ENCODE data around the gene RADIL.
"Not testable (repeated sequence)": the region's sequence is repeated elsewhere in the genome, so short reads cannot be mapped to it uniquely, and the experiment has no call there.

The RADIL gene

DNA sequence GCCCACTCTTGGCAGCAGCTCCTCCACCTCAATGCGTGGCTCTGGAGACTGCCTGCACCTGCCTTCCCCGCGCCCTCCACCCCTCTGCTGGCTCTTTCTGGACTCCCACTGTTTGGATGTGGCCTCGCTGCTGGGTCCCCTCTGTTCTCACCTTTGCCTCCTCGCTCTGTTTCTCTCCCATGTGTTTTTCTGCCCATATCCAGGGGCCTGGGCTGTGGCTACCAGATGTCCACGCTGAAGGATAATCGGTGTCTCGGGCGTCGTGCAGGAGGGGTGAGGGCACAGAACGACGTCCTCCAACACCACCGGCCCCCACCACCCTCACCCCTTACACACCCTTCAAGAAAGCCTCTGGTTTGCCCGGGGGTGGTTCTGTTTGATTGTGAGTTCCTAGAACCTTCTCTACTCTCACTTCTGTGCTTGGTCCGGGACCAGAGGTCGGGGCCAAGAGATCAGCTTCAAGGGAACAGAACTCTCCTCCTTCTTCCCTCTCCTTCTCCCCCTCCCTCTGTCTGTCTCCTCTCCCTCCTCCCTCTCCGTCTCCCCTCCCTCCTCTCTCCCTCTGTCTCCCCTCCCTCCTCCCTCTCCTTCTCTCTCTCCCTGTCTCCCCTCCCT lies 76.4 kb downstream of the RADIL start:
- DNase-seq, result no peak

DNA sequence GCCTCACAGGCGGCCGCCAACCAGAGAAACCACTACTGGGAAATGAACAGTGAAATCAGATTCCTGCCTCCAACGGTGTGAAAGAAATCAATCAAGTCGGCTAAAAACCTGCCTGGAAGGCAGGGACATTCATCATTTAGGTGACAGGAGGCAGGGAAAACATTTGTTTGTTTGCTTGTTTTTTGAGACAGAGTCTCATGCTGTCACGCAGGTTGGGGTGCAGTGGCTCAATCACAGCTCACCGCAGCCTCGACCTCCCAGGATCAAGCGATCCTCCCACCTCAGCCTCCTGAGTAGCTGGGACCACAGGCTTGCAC lies 77.6 kb downstream of the RADIL start:
- DNase-seq, result no peak

DNA sequence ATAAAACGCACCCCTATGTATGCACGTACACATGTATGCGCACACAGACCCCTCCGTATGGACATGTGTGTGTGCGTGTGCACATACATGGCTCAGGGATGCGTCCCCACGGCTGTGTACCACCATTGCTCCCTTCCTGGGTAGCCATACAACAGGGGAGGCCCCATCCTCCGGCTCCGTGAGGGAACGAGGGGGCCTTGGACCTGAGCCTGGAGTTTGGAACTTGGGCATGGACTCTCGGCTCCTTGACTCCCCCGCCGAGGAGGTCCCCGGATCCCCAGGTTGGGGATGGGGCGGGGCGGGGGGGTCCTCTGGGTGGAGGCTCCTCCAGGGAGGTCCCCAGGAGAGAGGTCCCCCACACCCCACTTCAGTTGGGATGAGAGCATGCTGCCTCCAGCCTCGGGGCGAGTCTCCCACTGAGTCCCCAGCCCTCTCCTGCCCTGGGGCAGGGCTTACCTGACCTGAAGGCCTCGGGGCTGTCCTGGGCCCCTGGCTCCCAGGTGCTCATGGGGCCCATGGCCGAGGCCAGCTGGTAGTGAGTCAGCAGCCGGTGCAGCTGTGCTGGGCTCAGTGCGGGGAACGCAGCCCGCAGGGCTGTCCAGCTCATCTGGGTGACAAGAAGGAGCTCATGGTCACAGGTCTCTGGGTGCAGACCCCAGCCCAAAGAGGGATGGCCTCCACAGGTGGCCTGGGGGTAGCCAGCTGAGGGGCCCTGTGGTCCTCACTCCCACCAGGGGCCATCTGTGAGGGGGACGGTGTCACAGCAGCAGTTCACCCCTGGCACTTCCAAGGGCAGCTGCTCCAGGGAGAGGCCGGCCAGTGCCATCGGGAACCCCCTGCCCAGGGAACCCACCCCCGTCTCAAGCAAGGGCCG lies 78.2 kb downstream of the RADIL start:
- DNase-seq, result no peak

- DNase-seq, result no peak
These were observed 79.9 kb downstream of the RADIL start for GRCh38 chr7:4803397-4804241.

DNA sequence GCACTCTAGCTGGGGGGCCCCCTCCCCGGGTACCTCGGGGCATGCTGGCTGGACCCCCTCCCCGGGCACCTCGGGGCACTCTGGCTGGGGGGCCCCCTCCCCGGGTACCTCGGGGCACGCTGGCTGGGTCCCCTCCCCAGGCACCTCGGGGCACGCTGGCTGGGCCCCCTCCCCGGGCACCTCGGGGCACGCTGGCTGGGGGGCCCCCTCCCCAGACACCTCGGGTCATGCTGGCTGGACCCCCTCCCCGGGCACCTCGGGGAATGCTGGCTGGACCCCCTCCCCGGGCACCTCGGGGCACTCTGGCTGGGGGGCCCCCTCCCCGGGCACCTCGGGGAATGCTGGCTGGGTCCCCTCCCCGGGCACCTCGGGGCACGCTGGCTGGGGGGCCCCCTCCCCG lies 80.9 kb downstream of the RADIL start:
- DNase-seq, result not testable (repeated sequence)

GRCh38 chr7:4801839-4802231 lies 81.7 kb downstream of the RADIL start:
- no peak for DNase-seq

GRCh38 chr7:4800926-4801838 lies 82.3 kb downstream of the RADIL start:
- no peak for DNase-seq

DNA sequence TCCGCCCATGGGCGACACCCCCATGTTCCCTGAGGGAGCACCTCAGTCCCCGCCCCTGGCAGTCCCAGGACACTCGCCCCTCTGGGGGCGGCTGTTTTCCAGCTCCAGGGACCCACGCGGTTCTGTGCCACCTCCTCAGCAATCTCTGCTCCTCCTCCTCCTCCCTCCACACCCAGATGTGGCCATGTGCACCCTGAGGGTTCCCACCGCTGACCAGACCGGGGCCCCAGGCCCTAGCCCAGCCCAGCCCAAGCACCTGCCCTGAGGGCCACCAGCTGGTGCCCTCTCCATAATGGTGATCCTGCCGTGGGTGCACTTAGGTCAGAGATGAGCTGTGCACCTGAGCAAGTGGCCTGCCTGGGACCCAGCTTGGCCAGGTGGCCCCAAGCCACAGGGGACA lies 83.0 kb downstream of the RADIL start:
- DNase-seq, result no peak

DNA sequence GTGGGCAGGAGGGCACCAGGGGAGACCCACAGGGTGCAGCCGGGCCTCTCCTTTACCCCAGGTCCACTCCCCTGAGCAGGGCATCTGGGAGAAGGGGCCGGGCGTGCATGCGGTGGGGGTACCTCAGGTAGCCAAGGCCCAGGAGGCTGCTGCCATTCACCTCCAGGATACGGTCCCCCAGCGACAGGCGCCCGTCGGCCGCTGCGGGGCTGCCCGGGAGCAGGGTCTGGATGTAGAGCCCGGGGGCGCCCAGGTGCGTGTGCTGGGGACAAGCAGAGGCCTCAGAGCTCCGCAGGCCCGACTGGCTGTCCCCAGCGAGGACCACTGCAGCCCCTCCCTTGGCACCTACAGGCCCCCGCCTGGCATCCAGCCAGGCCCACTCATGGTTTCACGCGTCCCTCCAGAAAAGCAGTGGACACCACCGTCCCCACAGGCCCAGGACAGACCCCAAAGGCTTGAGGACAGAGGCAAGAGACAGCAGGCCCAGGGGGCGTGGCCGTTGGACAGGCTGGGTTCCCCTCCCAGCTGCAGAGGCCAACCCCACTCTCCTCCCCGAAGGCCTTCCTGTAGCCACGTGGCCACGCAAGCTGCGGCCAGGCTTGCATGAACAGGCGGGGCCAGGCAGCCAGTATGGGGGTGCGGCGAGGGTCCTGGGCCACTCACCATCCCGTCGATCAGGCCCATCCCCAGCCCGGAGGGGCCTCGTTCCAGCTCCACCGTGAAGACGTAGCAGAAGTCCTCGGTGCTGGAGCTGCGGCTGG lies 83.8 kb downstream of the RADIL start:
- no peak for DNase-seq

- no peak for DNase-seq
These were observed 84.7 kb downstream of the RADIL start for GRCh38 chr7:4798706-4799235.

GRCh38 chr7:4797858-4798705 lies 85.4 kb downstream of the RADIL start:
- DNase-seq, result peak; percentile 40

DNA sequence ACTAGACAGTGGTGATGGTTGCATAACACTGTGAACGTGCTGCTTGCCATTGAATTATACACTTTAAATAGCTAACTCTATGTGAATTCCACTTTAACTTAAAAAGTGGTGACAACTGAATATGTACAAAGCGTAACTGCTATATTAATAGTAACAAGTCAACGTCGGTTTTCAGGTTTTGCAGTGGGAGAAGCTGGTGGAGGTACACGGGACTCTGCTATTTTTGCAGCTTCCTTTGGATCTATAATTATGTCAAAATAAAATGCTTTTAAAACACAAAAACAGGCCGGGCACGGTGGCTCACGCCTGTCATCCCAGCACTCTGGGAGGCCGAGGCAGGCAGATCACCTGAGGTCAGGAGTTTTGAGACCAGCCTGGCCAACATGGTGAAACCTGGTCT lies 87.1 kb downstream of the RADIL start:
- no peak for DNase-seq

DNA sequence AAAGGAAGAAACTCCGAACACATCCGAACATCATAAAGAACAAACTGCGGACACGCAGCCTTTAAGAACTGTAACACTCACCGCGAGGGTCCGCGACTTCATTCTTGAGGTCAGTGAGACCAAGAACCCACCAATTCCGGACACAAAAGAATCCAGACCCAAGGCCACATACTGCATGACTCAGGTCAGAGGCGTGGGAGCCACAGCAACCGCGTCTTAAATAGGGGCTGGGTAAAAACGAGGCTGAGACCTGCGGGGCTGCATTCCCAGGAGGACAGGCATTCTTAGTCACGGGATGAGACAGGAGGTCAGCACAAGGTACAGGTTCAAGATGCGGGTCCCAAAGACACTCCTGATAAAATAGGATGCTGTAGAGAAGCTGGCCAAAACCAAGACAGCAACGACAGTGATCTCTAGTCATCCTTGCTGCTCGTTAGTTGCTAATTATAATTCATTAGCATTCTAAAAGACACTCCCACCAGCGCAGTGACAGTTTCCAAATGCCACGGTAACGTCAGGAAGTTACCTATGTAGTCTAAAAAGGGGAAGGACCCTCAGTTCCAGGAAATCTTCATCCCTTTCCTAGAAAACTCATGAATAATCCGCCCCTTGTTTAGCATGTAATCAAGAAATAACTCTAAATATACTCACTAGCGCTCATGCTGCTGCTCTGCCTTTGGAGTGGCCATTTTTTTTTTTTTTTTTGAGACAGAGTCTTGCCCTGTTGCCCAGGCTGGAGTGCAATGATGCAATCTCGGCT lies 88.7 kb downstream of the RADIL start:
- no peak for DNase-seq

DNA sequence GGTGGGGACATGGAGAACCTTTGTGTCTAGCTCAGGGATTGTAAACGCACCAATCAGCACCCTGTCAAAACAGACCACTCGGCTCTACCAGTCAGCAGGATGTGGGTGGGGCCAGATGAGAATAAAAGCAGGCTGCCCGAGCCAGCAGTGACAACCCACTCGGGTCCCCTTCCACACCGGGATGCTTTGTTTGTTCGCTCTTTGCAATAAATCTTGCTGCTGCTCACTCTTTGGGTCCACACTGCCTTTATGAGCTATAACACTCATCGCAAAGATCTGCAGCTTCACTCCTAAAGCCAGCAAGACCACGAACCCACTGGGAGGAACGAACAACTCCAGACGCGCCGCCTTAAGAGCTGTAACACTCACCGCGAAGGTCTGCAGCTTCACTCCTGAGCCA lies 89.3 kb downstream of the RADIL start:
- not testable (repeated sequence) for DNase-seq

GRCh38 chr7:4793385-4793993 lies 90.0 kb downstream of the RADIL start:
- not testable (repeated sequence) for DNase-seq

DNA sequence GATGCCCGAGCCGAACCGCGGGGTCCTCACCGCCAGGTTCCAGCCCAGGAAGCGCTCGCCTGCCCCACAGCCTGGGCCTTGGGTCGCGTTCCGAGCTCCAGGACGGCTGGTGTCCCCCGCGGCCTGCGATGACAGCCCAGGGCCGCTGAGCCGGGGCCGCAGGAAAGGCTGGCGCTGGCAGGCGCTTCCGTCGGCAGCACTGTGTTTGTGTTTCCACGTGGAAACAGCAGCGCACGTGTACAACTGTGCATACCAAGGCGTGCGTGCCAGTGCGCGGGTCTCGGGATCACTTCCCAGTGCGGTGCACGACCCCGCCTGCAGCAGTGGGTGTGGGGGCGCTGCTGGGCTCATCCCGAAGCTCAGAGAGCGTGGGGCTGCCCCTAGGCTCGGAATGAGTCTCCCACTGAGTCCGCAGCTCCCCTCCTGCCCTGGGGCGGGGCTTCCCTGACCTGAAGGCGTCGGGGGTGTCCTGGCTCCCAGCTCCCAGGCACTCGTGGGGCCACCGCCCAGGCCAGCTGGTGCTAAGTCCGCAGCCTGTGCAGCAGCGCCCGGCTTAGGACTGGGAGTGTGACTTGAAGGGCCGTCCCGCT lies 90.9 kb downstream of the RADIL start:
- no peak for DNase-seq

- DNase-seq, result peak; percentile 72
These were observed 91.6 kb downstream of the RADIL start for GRCh38 chr7:4791738-4792536.

- DNase-seq, result no peak
These were observed 92.3 kb downstream of the RADIL start for GRCh38 chr7:4791101-4791737.
